UCSD-AML1 (cell line): ENCODE data around the gene PGBD2.
"Not testable (repeated sequence)": the region's sequence is repeated elsewhere in the genome, so short reads cannot be mapped to it uniquely, and the experiment has no call there.

ENCODE experiments used
- DNase-seq: peaks from one replicate; lab custom pipeline; 2025; ENCODE audit not compliant: unreplicated experiment; lab: John Stamatoyannopoulos, UW

The PGBD2 gene

GRCh38 chr1:248889914-248890243 lies 16.2 kb upstream of the PGBD2 start:
- DNase-seq = not testable (repeated sequence)

- no peak for DNase-seq
These were observed 15.2 kb upstream of the PGBD2 start for GRCh38 chr1:248890549-248891498.

GRCh38 chr1:248891758-248892157 lies 14.3 kb upstream of the PGBD2 start:
- DNase-seq = no peak

- no peak for DNase-seq
These were observed 13.4 kb upstream of the PGBD2 start for GRCh38 chr1:248892590-248892989.

- DNase-seq = no peak
These were observed 11.2 kb upstream of the PGBD2 start for GRCh38 chr1:248894837-248895236.

- DNase-seq = no peak
These were observed 8.4 kb upstream of the PGBD2 start for GRCh38 chr1:248897412-248898337.

GRCh38 chr1:248900637-248901036 lies 5.4 kb upstream of the PGBD2 start:
- DNase-seq = no peak

GRCh38 chr1:248901578-248901977 lies 4.5 kb upstream of the PGBD2 start:
- DNase-seq = no peak

- no peak for DNase-seq
These were observed 1.4 kb upstream of the PGBD2 start for GRCh38 chr1:248904437-248905216.

GRCh38 chr1:248905662-248906008 lies 400 bp upstream of the PGBD2 start:
- DNase-seq = no peak

GRCh38 chr1:248906753-248907661 lies 972 bp downstream of the PGBD2 start:
- no peak for DNase-seq

GRCh38 chr1:248910761-248911160 lies 4.7 kb downstream of the PGBD2 start:
- no peak for DNase-seq

- DNase-seq = no peak
These were observed 7.9 kb downstream of the PGBD2 start for GRCh38 chr1:248913933-248914332.

GRCh38 chr1:248914796-248915381 lies 8.9 kb downstream of the PGBD2 start:
- DNase-seq = no peak

- DNase-seq = no peak
These were observed 12.1 kb downstream of the PGBD2 start for GRCh38 chr1:248918131-248918530.

- no peak for DNase-seq
These were observed 17.6 kb downstream of the PGBD2 start for GRCh38 chr1:248923352-248924338.

GRCh38 chr1:248924696-248925532 lies 18.9 kb downstream of the PGBD2 start:
- DNase-seq = no peak

GRCh38 chr1:248925859-248926258 lies 19.8 kb downstream of the PGBD2 start:
- DNase-seq = not testable (repeated sequence)
